GM08714 (cell line): ENCODE results near the gene TBC1D19.

Experiments
- H3K4me3 ChIP-seq: fragments of 200-500 bp; sonication (Bioruptor generic); 2 replicates; pipeline ENCODE4 v1.5.1; 2014; ENCODE audit warnings: mild to moderate bottlenecking, low read length, inconsistent platforms
- ZNF274 ChIP-seq: IDR thresholded peaks from 2 replicates; pipeline ENCODE4 v1.6.1; 2012; ENCODE audit warnings: mild to moderate bottlenecking, low read depth, low read length

Gene TBC1D19

DNA sequence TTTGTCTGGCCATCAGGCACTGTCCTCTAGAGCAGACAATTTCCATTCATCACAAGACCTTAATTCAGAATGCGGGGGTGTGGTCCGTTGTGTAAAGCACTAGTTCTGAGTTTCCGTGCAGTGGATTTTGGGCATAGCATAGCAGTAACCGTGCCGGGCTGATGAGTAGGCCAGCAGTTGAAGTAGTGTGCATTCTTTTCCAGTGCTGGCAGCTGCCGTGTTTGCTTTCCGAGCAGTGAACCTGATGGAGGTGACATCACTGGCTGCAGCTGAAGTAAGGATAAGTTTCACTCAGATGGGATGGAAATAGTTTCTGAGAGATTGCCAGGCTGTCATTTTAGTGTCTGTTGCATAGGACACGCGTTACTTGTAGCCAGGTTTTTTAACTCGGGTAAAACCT is 169.7 kb downstream of the TBC1D19 start:
- no peak for TF ChIP-seq ZNF274
- H3K4me3 ChIP-seq, result no peak overlapping the region

DNA sequence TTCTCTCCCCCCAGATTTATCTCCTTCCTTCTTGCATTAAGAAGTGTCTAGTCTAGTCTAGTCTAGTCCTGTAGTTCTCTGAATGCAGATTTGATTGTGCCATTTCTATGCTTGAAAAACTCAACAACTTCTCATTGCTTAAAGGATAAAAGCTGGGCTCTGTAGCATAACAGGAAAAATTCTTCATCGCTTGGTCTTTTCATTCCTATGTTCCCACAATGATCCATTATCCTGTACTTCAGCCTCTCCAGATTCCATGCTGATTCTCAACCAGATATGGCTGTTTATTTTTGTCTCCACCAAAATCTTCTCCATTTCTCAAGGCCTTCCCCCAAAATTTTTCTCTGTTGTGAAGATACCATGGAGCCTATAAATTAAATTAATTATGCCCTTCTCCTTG is 173.9 kb downstream of the TBC1D19 start:
- TF ChIP-seq ZNF274, result no peak
- no peak overlapping the region for H3K4me3 ChIP-seq

DNA sequence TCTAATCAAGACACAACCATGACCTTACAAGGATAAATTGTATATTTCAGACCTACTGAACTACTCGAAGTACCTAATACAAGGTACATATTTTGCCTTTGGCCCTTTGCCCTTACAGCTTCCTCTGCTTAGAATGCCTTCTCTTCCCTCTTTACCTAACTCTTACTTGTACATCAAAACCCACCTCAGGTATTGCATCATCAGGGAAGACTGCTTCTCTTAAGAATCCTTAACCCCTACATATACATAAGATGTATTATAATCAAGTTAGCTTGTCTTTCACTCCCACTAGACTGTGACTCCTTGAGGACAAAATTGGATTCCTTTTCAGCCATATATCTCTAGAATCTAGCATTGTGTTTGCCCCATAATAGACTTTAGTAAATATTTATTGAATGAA is 175.0 kb downstream of the TBC1D19 start:
- no peak overlapping the region for H3K4me3 ChIP-seq
- no peak for TF ChIP-seq ZNF274

DNA sequence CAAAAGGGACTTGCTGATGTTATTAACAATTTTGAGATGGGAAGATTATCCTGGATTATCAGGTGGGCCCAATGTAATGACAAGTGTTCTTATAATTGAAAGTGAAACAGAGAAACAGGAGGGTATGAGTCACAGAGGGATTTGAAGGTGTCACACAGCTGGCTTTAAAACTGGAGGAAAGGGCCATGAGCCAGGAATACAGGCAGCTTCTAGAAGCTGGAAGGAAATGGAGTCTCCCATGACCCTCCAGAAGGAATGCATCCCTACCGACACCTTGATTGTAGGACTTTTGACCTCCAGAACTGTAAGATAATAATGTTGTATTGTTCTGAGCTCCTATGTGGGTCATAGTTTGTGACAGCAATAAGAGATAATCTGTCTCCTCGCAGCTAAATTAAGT is 178.8 kb downstream of the TBC1D19 start:
- no peak overlapping the region for H3K4me3 ChIP-seq
- TF ChIP-seq ZNF274, result no peak

DNA sequence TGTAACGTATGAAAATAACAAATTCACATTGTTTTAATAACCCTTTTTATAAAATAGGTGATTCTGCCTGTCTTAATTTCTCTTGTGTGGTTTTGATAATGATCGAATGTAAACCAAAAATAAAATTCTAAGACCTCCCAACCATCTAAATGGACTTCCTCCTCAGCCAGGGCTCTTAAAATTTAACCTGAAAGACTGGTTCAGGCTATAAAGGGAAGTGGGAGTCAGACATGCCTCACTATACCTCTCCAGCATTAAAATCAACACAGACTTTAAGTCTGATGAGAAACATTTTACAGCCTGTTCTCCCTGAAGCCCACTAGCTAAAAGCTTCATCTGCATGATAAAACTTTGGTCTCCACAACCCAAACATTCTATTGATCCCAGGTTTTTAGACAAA is 179.2 kb downstream of the TBC1D19 start:
- no peak for TF ChIP-seq ZNF274
- H3K4me3 ChIP-seq, result no peak overlapping the region

DNA sequence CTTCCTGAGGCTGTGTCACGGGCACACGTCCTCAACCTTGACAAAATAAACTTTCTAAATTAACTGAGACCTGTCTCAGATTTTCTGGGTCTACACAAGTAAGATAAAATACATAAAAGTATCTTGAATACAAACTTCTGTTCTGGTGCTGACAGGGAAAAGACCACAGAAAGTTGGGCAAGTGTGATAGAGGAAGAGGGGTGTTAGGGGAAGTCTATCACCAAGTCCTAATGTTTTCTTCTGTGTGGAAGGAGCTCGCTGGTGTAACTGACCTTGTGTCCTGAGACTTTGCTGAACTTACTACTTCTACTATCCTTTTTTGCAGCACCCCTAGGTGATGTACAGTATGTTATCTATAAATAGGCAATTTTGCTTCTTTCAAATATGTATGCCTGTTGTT is 179.8 kb downstream of the TBC1D19 start:
- no peak overlapping the region for H3K4me3 ChIP-seq
- TF ChIP-seq ZNF274, result no peak

DNA sequence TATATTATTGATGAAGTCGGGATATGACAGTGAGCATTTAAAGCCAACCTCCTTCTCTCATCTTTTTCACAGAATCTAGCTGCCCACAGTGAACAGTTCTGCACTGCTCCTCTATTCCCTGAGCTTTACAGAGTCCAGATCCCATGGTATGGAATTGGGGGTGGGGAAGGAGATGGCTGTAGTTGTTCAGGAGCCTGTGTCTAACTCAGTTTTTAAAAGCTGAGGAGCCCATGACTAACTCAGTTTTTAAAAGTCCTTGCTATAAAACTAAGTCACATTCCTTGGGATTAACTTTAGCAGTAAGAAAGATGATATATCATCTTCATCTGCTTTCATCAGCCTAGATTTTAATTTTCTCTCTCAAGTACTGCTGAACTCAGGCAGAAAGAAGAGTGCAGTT is 180.3 kb downstream of the TBC1D19 start:
- no peak for TF ChIP-seq ZNF274
- H3K4me3 ChIP-seq, result no peak overlapping the region

DNA sequence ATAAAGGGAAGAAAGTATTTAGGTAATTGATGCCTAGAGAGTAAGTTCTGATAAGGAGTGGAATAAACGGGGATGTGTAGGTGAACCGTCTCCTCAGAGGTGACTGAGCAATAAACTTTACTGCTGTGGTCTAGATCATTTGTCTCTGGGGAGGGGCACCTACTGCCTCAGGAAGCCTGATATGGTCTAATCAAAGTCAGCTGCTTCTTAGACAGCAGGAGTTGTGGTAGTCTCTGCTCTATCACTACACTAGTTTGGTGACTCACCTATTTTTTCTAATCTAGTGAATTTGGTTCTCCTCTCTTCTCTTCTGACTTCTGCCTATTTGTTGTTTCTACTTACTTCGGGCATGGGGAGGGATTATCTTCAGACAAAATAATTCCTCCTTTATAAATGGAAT is 181.6 kb downstream of the TBC1D19 start:
- TF ChIP-seq ZNF274, result no peak
- no peak overlapping the region for H3K4me3 ChIP-seq

DNA sequence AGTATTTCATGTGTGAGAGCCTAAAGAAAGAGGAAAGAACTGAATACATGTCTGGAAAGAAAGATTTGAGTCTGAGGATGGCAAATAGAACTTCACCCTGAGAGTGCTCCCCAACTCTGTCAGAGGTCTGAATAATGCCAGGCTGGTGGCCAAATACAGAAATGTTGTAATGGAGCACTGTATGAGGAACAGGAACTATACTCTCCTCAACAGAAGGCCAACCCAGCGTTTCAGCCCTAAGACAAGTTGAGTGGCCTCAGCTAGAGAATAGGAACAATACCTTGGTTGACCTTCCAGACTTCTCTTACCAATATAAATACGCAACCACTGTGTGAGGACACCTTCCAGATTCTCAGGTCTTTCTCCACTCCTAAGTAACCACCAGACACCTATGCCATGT is 182.3 kb downstream of the TBC1D19 start:
- H3K4me3 ChIP-seq, result no peak overlapping the region
- TF ChIP-seq ZNF274, result no peak

DNA sequence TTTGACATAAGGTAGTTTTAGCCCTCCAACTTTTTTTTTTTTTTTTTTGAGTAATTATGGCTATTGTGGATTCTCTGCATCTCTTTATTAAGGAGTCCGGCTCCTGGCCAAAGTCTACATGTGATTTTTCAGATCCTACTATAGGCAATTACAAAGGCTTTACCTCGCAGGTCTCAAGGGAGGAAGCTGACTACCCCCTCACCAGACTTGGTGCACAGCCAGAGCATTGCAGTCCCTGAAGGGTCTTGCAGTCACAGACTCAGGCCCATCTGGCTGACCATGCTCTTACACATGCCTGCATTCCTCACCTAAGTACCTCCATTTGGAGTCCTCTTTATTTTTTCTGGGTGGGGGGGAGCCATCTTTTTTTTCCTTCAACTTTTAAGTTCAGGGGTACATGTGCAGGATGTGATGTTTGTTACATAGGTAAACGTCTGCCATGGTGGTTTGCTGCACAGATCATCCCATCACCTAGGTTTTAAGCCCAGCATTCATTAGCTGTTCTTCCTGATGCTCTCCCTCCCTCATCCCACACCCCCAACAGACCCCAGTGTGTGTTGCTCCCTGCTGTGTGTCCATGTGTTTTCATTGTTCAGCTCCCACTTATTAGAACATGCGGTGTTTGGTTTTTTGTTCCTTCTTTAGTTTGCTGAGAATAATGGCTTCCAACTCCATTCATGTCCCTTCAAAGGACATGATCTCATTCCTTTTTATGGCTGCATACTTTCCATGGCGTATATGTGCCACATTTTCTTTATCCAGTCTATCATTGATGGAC is 188.4 kb downstream of the TBC1D19 start:
- TF ChIP-seq ZNF274, result no peak
- H3K4me3 ChIP-seq, result no peak overlapping the region

DNA sequence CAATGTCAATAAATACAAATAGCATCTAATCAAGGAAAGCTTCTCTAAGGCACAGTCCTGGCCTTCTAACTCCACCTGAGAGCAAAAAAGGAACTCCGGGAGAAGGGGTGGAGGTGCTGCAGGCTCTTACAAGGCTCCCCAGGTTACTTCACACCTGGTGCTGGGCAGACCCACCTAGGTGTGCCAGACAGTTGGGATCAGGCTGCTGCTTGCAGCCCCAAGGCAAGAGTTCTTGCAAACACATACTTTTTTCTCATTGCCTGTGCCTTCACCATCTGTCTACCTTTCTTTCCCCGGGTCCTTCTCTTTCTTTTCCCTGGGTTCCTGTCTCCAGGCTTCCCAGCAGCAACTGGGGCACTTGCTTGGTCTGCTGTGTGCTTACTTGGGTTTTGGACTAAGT is 195.3 kb downstream of the TBC1D19 start:
- TF ChIP-seq ZNF274, result no peak
- H3K4me3 ChIP-seq, result no peak overlapping the region

DNA sequence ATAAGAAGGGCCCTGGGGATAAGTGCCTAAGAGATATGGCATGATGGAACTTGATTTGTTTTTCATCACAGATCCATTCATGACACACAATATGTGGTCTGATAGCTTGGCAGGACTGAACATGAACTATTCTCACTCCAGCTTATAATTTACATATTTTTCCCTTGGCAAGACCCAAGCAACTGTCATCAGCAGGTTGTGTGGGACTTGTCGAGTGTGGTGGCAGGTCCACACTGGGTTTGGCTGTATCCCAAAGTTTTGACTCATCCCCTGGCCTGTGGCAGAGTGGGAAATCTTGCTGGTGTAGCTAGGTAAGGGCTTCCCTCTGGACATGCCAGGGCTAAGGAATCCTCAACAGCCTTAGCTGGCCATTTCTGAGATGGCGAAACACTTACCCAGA is 195.8 kb downstream of the TBC1D19 start:
- H3K4me3 ChIP-seq, result no peak overlapping the region
- no peak for TF ChIP-seq ZNF274

DNA sequence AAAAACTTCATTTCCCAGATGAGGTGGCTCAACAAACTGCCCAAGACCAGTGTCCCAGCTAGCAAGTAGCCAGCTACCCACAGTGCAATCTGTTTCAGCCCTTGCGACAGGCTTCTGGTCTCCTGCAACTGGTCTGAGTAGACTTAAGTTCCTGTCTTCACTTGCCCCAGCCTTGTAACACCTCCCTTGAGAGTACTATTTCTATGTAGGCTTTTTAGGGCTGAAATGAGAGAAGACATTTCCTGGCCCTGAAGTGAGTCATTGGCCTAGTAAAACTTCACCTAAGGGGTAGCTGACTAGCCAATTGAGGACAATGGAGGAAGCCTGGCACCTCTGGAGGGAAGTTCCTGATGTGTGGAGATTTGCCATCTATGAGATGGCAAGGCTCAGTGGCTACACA is 196.7 kb downstream of the TBC1D19 start:
- TF ChIP-seq ZNF274, result no peak
- no peak overlapping the region for H3K4me3 ChIP-seq

DNA sequence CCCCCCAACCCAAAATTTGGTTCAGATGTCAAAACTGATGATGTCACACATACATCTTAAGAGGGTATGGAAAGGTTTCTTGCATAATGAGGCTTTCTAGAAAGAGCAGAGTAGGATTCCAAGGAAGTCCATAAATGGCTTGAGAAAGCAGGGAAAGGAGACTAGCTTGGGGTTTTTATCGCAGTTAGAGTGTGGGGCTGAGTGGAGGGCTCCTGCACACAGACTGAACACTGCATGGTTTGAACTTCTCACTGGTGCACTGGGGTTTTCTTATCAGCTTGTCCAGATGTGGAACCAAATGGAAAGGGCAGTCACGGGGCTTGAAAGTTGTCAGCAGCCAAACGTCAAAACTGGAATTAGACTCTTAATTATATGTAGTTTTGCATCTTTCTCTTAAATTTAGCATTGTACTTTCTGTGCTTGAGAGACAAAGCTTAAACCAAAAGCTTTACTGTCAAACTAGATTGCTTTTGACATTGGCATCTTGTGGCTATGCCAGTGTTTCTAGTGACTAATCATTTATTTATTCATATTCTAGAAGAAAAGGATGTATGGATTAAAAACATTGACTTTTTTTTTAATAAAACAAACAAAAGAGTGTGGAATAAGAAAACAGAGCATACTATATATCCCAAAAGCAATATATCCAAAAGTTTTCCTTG is 198.4 kb downstream of the TBC1D19 start:
- no peak overlapping the region for H3K4me3 ChIP-seq
- no peak for TF ChIP-seq ZNF274

DNA sequence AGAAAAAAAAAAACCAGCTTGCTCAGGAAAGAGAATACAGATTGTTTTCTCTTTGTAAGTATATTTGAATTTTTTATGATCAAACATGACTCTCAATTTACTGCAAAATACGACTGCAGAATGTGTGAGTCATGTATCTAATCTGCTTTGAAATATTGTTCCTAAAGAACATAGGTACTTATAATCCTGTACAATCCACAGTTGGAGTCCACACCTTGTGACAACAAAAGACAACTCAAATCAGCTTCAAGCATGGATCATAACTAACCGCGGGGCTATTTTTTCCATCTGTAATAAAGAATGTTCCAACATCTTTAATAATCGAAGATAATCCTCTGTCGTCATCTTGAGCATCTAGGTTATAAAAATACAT is 198.9 kb downstream of the TBC1D19 start:
- no peak overlapping the region for H3K4me3 ChIP-seq
- TF ChIP-seq ZNF274, result no peak
